ENCODE data around the gene ETV2. TPM values are rescaled to one million over a fixed set of nuclear protein-coding genes. Genes with fewer than 3 reads are reported as not detected.
A peak's percentile ranks its signal among the peaks of the same experiment; 100 is the strongest.

The ETV2 gene
- total RNA-seq, 2 experiments from 2014 or later: 0.25 to 1.7 TPM

GRCh38 chr19:35642798-35643254 lies 1.3 kb downstream of the ETV2 start:
- H3K4me2 ChIP-seq (ENCODE audit: low read length): peak overlapping the region; percentile 97
- POLR2A ChIA-PET: interaction anchor here (0.6 to 1.8 kb wide), 4 partner anchors 13 to 323 kb away, joined by 3 to 5 read pairs (median 4); no protein-coding TSS in a partner anchor
- TF ChIP-seq CTCF (conservative IDR thresholded peaks at IDR 0.05; ENCODE audit: low read length) (no peak), EZH2phosphoT487 (IDR thresholded peaks at IDR 0.05; ENCODE audit: borderline replicate concordance, low read depth, low read length) (no peak)
- no peaks in the 10 kb centered on the region for H3K9me2 ChIP-seq (ENCODE audit: insufficient read depth, low read length)
- H3K79me2 ChIP-seq (ENCODE audit: insufficient read depth, low read depth, low read length): no peaks in the 10 kb centered on the region
- peaks cover 8% of the 10 kb centered on the region for H3K36me3 ChIP-seq (ENCODE audit: insufficient read depth, low read length)
- intact Hi-C loops (cut with micrococcal nuclease; ENCODE audit: unreplicated experiment): loop anchor here (10.0 kb wide), 1 partner anchor 412 kb away; the partner anchor contains the start of genes THAP8 and WDR62
- CTCF ChIA-PET (ENCODE audit: unreplicated experiment): interaction anchor here (0.6 kb wide), 1 partner anchor 45 kb away, joined by 3 read pairs; no protein-coding TSS in a partner anchor
- H3K4me3 ChIP-seq (ENCODE audit: low read depth, low read length, poor library complexity, severe bottlenecking): peak overlapping the region; percentile 72
- H3K4me1 ChIP-seq (ENCODE audit: insufficient read depth, low read length, poor library complexity, severe bottlenecking): peaks cover 51% of the 10 kb centered on the region
- DNase-seq (ENCODE audit: low spot score): peak; percentile 26
- H4K20me1 ChIP-seq (ENCODE audit: insufficient read depth, low read length): no peaks in the 10 kb centered on the region
- H3K9me3 ChIP-seq (ENCODE audit: low read length): no peaks in the 10 kb centered on the region
- BruUV-seq (replicated peaks): no TSS peak
- peak overlapping the region; percentile 89 for H2AFZ ChIP-seq (ENCODE audit: low read length)
- H3K27ac ChIP-seq (ENCODE audit: low read depth, low read length, poor library complexity, severe bottlenecking): peak overlapping the region; percentile 65

- H3K79me2 ChIP-seq (ENCODE audit: insufficient read depth, low read depth, low read length): peaks cover 4% of the 10 kb centered on the region; the same call in 1 of the 2 replicates
- ChIA-PET CTCF (ENCODE audit: unreplicated experiment) (interaction anchor here (0.6 kb wide), 2 partner anchors 45 to 78 kb away, joined by 3 read pairs; no protein-coding TSS in a partner anchor), POLR2A (interaction anchor here (0.6 to 1.8 kb wide), 6 partner anchors 11 to 323 kb away, joined by 3 to 5 read pairs (median 4); no protein-coding TSS in a partner anchor)
- intact Hi-C loops (cut with micrococcal nuclease; ENCODE audit: unreplicated experiment): loop anchor here (1.0 to 10.0 kb wide), 2 partner anchors 256 to 411 kb away; partner anchors contain the start of genes THAP8 and WDR62
- H3K4me3 ChIP-seq (ENCODE audit: low read depth, low read length, poor library complexity, severe bottlenecking): peak overlapping the region; percentile 72
- no peak for TF ChIP-seq EZH2phosphoT487 (IDR thresholded peaks at IDR 0.05; ENCODE audit: borderline replicate concordance, low read depth, low read length)
- no peak for TF ChIP-seq CTCF (conservative IDR thresholded peaks at IDR 0.05; ENCODE audit: low read length)
- H3K9me2 ChIP-seq (ENCODE audit: insufficient read depth, low read length): no peaks in the 10 kb centered on the region
- H3K4me1 ChIP-seq (ENCODE audit: insufficient read depth, low read length, poor library complexity, severe bottlenecking): peaks cover 51% of the 10 kb centered on the region
- no TSS peak for BruUV-seq (replicated peaks)
- H3K27ac ChIP-seq (ENCODE audit: low read depth, low read length, poor library complexity, severe bottlenecking): peak overlapping the region; percentile 65
- no peaks in the 10 kb centered on the region for H4K20me1 ChIP-seq (ENCODE audit: insufficient read depth, low read length)
- H3K9me3 ChIP-seq (ENCODE audit: low read length): no peaks in the 10 kb centered on the region
- peak overlapping the region; percentile 89 for H2AFZ ChIP-seq (ENCODE audit: low read length)
- peaks cover under 1% of the 10 kb centered on the region; the same call in 1 of the 2 replicates for H3K36me3 ChIP-seq (ENCODE audit: insufficient read depth, low read length)
- DNase-seq (ENCODE audit: low spot score): peak; percentile 92
- H3K4me2 ChIP-seq (ENCODE audit: low read length): peak overlapping the region; percentile 97
Measured at GRCh38 chr19:35643255-35644205, 2.0 kb downstream of the ETV2 start.

Measured in OCI-LY7 (cell line).